K562 (cell line): ENCODE results near the gene PHKB. TPM values are rescaled to one million over a fixed set of nuclear protein-coding genes. Genes with fewer than 3 reads are reported as not detected.

Experiments
- CC2D1A ChIP-seq: fragments of 450-650 bp; IDR thresholded peaks from 2 replicates; pipeline ENCODE4 v1.6.1; 2017; ENCODE audit warnings: mild to moderate bottlenecking
- CTCF ChIP-seq, 3 experiments: IDR thresholded peaks in 2 of 3; conservative IDR thresholded peaks in 1 of 3; 2 replicates each; pipeline ENCODE4 v1.5.1; 2011 to 2012; ENCODE audit warnings: low read length in 3 of 3, mild to moderate bottlenecking in 3 of 3, control low read depth in 2 of 3, improper control_type of control experiment in 1 of 3, inconsistent platforms in 1 of 3, low read depth in 1 of 3, mixed read lengths in 1 of 3, moderate library complexity in 1 of 3; ENCODE audit not compliant: insufficient read depth in 2 of 3
- EP300 ChIP-seq: IDR thresholded peaks from 2 replicates; pipeline ENCODE4 v1.6.1; 2012; ENCODE audit warnings: low read length, improper control_type of control experiment
- EP400 ChIP-seq: fragments of 450-650 bp; IDR thresholded peaks from 2 replicates; pipeline ENCODE4 v1.6.1; 2017; ENCODE audit warnings: antibody characterized with exemption, mild to moderate bottlenecking, moderate library complexity
- ETV6 ChIP-seq, 3 experiments: fragments of 150-350 bp in 1 of 3; sonication (generic) in 1 of 3; formaldehyde crosslinking in 1 of 3; IDR thresholded peaks; 2 replicates each; pipeline versions ENCODE4 v1.6.1 to v1.8.0; 2014 to 2022; ENCODE audit warnings: borderline replicate concordance in 2 of 3, low read depth in 2 of 3, antibody characterized with exemption in 1 of 3, low read length in 1 of 3, mild to moderate bottlenecking in 1 of 3, missing genetic modification reagents in 1 of 3
- FOXK2 ChIP-seq, 2 experiments: fragments of 450-650 bp; IDR thresholded peaks in 1 of 2; conservative IDR thresholded peaks in 1 of 2; 2 replicates each; pipeline ENCODE4 v1.6.1; 2016; ENCODE audit warnings: low read depth in 2 of 2, mild to moderate bottlenecking in 1 of 2
- FOXM1 ChIP-seq, 2 experiments: fragments of 450-650 bp in 1 of 2; sonication (generic) in 1 of 2; formaldehyde crosslinking in 1 of 2; IDR thresholded peaks; 2 replicates each; pipeline versions ENCODE4 v1.6.1 to v1.9.0; 2017 to 2022; ENCODE audit warnings: low read depth in 2 of 2, mild to moderate bottlenecking in 2 of 2, missing genetic modification reagents in 1 of 2, moderate library complexity in 1 of 2
- MAZ ChIP-seq, 2 experiments: fragments of 450-650 bp in 1 of 2; sonication (generic) in 1 of 2; formaldehyde crosslinking; IDR thresholded peaks in 1 of 2; conservative IDR thresholded peaks in 1 of 2; 2 replicates each; pipeline versions ENCODE4 v1.4.0 to v1.5.0; 2020; ENCODE audit warnings: mild to moderate bottlenecking in 1 of 2, missing genetic modification reagents in 1 of 2
- NKRF ChIP-seq: fragments of 450-650 bp; IDR thresholded peaks from 2 replicates; pipeline ENCODE4 v1.6.1; 2016; ENCODE audit warnings: borderline replicate concordance
- PTBP1 ChIP-seq: fragments of 200-400 bp; formaldehyde crosslinking; IDR thresholded peaks from 2 replicates; pipeline ENCODE4 v1.6.1; 2017; ENCODE audit warnings: low read depth, low read length
- RBBP5 ChIP-seq: fragments of 200-600 bp; sonication (generic); IDR thresholded peaks from 2 replicates; pipeline ENCODE4 v1.6.1; 2012; ENCODE audit warnings: borderline replicate concordance, mild to moderate bottlenecking, low read length, control low read depth, inconsistent platforms; ENCODE audit not compliant: insufficient read depth, poor library complexity, severe bottlenecking
- SUPT5H ChIP-seq: fragments of 450-650 bp; IDR thresholded peaks from 2 replicates; pipeline ENCODE4 v1.6.1; 2016
- TSC22D4 ChIP-seq: fragments of 450-650 bp; IDR thresholded peaks from 2 replicates; pipeline ENCODE4 v1.6.1; 2016; ENCODE audit warnings: missing genetic modification characterization, missing biosample characterization, control low read depth
- U2AF1 ChIP-seq: fragments of 200-400 bp; formaldehyde crosslinking; optimal IDR thresholded peaks from 2 replicates; pipeline ENCODE3; 2017; ENCODE audit warnings: mild to moderate bottlenecking, low read depth, low read length, moderate library complexity
- VEZF1 ChIP-seq: fragments of 200-800 bp; sonication (Bioruptor generic); IDR thresholded peaks from 2 replicates; pipeline ENCODE4 v1.6.1; 2017; ENCODE audit warnings: missing genetic modification characterization, missing compliant biosample characterization
- ZNF263 ChIP-seq: sonication (generic); formaldehyde crosslinking; IDR thresholded peaks from 2 replicates; pipeline ENCODE4 v1.8.0; 2022; ENCODE audit warnings: mild to moderate bottlenecking, missing genetic modification reagents, borderline replicate concordance
- ZNF655 ChIP-seq: fragments of 250-450 bp; sonication (Bioruptor Pico); IDR thresholded peaks from 2 replicates; pipeline ENCODE4 v1.5.0; 2021
- polyA plus RNA-seq, 8 experiments: library from polyadenylated mRNA; depleted of rRNA in 4 of 8; stranded (reverse) in 5 of 8; unstranded in 3 of 8; fragments of >200 nt; fragmentation: Nextera tagmentation in 2 of 8; fragmentation: Illumina TruSeq in 1 of 8; extraction: Ambion mirVana in 2 of 8; extraction: Trizol in 1 of 8; gene quantifications; 2 replicates each; pipeline versions ENCODE4 v1.2.1 to v1.2.3, GENCODE V29; 2011 to 2014; ENCODE audit warnings: inconsistent platforms in 1 of 8, missing spikeins in 1 of 8
- total RNA-seq, 7 experiments: library from RNA; depleted of rRNA in 6 of 7; stranded (reverse); fragments of >200 nt in 6 of 7; fragmentation: Illumina TruSeq in 2 of 7; extraction: Trizol in 2 of 7; gene quantifications; 2 replicates each; pipeline versions ENCODE4 v1.2.1 to v1.2.3, GENCODE V29; 2011 to 2021; ENCODE audit warnings: low replicate concordance in 1 of 7

PHKB gene
- total and polyA plus RNA-seq, 9 of the 15 experiments (the other 6 are each of a cell fraction or from before 2014, with no cell fraction given): 24.7 to 92.3 (median 67.0) TPM

GRCh38 chr16:47492428-47493377 is 31.6 kb downstream of the PHKB start (continued):
- TF ChIP-seq FOXK2 (conservative IDR thresholded peaks at IDR 0.05 in 1 of 2, IDR thresholded peaks at IDR 0.05 in 1 of 2; ENCODE audit: low read depth in 2 of 2): peak; percentile 14 to 48; a peak in 2 of 4 replicates
- peak; percentile 48; the same call in 1 of the 2 replicates for TF ChIP-seq EP400
- TF ChIP-seq ETV6 (IDR thresholded peaks at IDR 0.05; ENCODE audit: borderline replicate concordance in 1 of 2, low read depth in 2 of 2, low read length in 1 of 2): no peak
- no peak for TF ChIP-seq ETV6 (CRISPR knock-in tag; IDR thresholded peaks at IDR 0.05; ENCODE audit: borderline replicate concordance)
- no peak for TF ChIP-seq ZNF655 (CRISPR knock-in tag)
- no peak for TF ChIP-seq U2AF1
- TF ChIP-seq FOXM1 (IDR thresholded peaks at IDR 0.05; ENCODE audit: low read depth): peak; percentile 60; the same call in 1 of the 2 replicates
- TF ChIP-seq FOXM1 (CRISPR knock-in tag; IDR thresholded peaks at IDR 0.05; ENCODE audit: low read depth): no peak
- TF ChIP-seq PTBP1: no peak
- TF ChIP-seq TSC22D4 (tag): no peak
- TF ChIP-seq ZNF263 (CRISPR knock-in tag): peak; percentile 78; the same call in 1 of the 2 replicates
- TF ChIP-seq NKRF: no peak
- TF ChIP-seq CTCF (IDR thresholded peaks at IDR 0.05 in 2 of 3, conservative IDR thresholded peaks at IDR 0.05 in 1 of 3; ENCODE audit: insufficient read depth in 2 of 3, low read depth in 1 of 3, low read length in 3 of 3): 0 out of 6 replicates have a peak, but pooled peaks of 1 of the 3 experiments have one; percentile 10
- peak; percentile 47; the same call in 1 of the 2 replicates for TF ChIP-seq CC2D1A
- TF ChIP-seq MAZ (CRISPR knock-in tag; conservative IDR thresholded peaks at IDR 0.05 in 1 of 2, IDR thresholded peaks at IDR 0.05 in 1 of 2): peak in 1 of 2 experiments; percentile 44; a peak in 1 of 4 replicates
- peak; percentile 25 for TF ChIP-seq RBBP5
- TF ChIP-seq EP300: peak; percentile 56; the same call in 1 of the 2 replicates
- peak; percentile 61 for TF ChIP-seq VEZF1 (CRISPR knock-in tag)
- peak; percentile 45 for TF ChIP-seq SUPT5H
